Esophagus mucosa (tissue), 1 donor: ENCODE results near the gene BRK1. TPM values are rescaled to one million over a fixed set of nuclear protein-coding genes. Genes with fewer than 3 reads are reported as not detected.

ENCODE experiments used
- total RNA-seq: library from RNA; stranded (reverse); gene quantifications from one replicate; pipeline ENCODE4 v1.2.4, GENCODE V29; 2023
- donor health status: DM: yes; HTN: yes; CAD: no.

BRK1 gene
- total RNA-seq, 1 donor from 2014 or later: 108 TPM

Other genes starting within 250 kb of the BRK1 start
- gene CIDEC, start 235.4 kb upstream of the BRK1 start, total RNA-seq: not detected
- gene JAGN1, start 225.1 kb upstream of the BRK1 start, total RNA-seq: 18.4 TPM
- gene IL17RE, start 212.8 kb upstream of the BRK1 start, total RNA-seq: 12.9 TPM
- 26.6 TPM for gene IL17RC, start 198.6 kb upstream of the BRK1 start, total RNA-seq
- 4.6 TPM for gene CRELD1, start 181.8 kb upstream of the BRK1 start, total RNA-seq
- gene PRRT3, start 163.3 kb upstream of the BRK1 start, total RNA-seq: 0.56 TPM
- gene EMC3, start 128.8 kb upstream of the BRK1 start, total RNA-seq: 54.8 TPM
- gene FANCD2, start 89.2 kb upstream of the BRK1 start, total RNA-seq: 12.5 TPM
- not detected for gene FANCD2OS, start 7.4 kb upstream of the BRK1 start, total RNA-seq
- 22.0 TPM for gene VHL, start 26.1 kb downstream of the BRK1 start, total RNA-seq
- gene IRAK2, start 49.2 kb downstream of the BRK1 start, total RNA-seq: 6.0 TPM
- 16.9 TPM for gene TATDN2, start 132.8 kb downstream of the BRK1 start, total RNA-seq
- 0.76 TPM for gene GHRL, start 177.3 kb downstream of the BRK1 start, total RNA-seq
- gene SEC13, start 205.4 kb downstream of the BRK1 start, total RNA-seq: 77.4 TPM